ENCODE results near the gene SERPINA1. TPM values are rescaled to one million over a fixed set of nuclear protein-coding genes. Genes with fewer than 3 reads are reported as not detected.
"Not testable (repeated sequence)": the region's sequence is repeated elsewhere in the genome, so short reads cannot be mapped to it uniquely, and the experiment has no call there.

SERPINA1 gene
- total RNA-seq, 1 donor from 2014 or later = 1.4 TPM

- DNase-seq = not testable (repeated sequence)
Observed at GRCh38 chr14:94346065-94346786, 42.2 kb downstream of the SERPINA1 start.

- DNase-seq = peak; percentile 14
Observed at GRCh38 chr14:94345344-94346064, 42.9 kb downstream of the SERPINA1 start.

GRCh38 chr14:94344389-94344788 lies 44.0 kb downstream of the SERPINA1 start:
- no peak for DNase-seq

GRCh38 chr14:94343238-94344005 lies 45.0 kb downstream of the SERPINA1 start:
- DNase-seq = no peak

- peak; percentile 69 for DNase-seq
Observed at GRCh38 chr14:94342334-94342934, 46.0 kb downstream of the SERPINA1 start.

- DNase-seq = no peak
Observed at GRCh38 chr14:94341656-94342333, 46.6 kb downstream of the SERPINA1 start.

- no peak for DNase-seq
Observed at GRCh38 chr14:94340533-94340932, 47.9 kb downstream of the SERPINA1 start.

- DNase-seq = no peak
Observed at GRCh38 chr14:94338023-94338422, 50.4 kb downstream of the SERPINA1 start.

- no peak for DNase-seq
Observed at GRCh38 chr14:94337274-94337673, 51.1 kb downstream of the SERPINA1 start.

- DNase-seq = no peak
Observed at GRCh38 chr14:94334872-94335271, 53.5 kb downstream of the SERPINA1 start.

- DNase-seq = no peak
Observed at GRCh38 chr14:94332587-94332986, 55.8 kb downstream of the SERPINA1 start.

- DNase-seq = no peak
Observed at GRCh38 chr14:94332063-94332583, 56.3 kb downstream of the SERPINA1 start.

GRCh38 chr14:94331462-94331861 lies 56.9 kb downstream of the SERPINA1 start:
- DNase-seq = no peak

- DNase-seq = no peak
Observed at GRCh38 chr14:94330857-94331256, 57.5 kb downstream of the SERPINA1 start.

- no peak for DNase-seq
Observed at GRCh38 chr14:94330432-94330831, 58.0 kb downstream of the SERPINA1 start.

GRCh38 chr14:94329857-94330256 lies 58.5 kb downstream of the SERPINA1 start:
- no peak for DNase-seq

GRCh38 chr14:94328196-94328595 lies 60.2 kb downstream of the SERPINA1 start:
- no peak for DNase-seq
